Measurements from ENCODE around the gene ZNF804B. TPM values are rescaled to one million over a fixed set of nuclear protein-coding genes. Genes with fewer than 3 reads are reported as not detected.

The ZNF804B gene
- total RNA-seq, 4 donors from 2014 or later = not detected

DNA sequence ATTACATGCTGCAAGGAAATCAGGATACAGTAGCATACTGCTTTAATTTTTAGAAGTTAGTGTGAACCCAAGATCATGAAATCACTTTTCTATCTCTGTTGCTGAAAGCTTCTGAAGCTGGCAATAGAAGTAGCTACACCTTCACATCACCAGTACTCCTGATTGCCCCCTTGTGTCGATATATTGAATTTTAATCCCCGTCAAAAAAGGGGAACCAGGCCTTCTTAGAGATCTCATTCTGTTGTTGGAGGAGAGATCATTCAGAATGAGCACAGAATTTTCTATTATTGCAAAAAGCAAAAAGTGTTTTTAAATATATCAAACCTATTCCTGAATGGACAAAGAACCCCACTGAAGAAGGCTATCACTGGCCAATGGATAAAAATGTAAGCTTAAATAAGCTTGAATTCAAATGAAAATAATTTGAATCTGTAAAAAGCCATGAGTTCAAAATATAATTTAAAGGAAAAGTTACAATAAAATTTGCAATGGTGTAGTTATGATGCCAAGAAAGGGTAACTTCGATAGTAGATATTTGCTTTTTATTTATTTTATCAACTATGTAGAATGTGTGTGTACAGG lies 75.7 kb downstream of the ZNF804B start:
- TF ChIP-seq, protein P1, sequence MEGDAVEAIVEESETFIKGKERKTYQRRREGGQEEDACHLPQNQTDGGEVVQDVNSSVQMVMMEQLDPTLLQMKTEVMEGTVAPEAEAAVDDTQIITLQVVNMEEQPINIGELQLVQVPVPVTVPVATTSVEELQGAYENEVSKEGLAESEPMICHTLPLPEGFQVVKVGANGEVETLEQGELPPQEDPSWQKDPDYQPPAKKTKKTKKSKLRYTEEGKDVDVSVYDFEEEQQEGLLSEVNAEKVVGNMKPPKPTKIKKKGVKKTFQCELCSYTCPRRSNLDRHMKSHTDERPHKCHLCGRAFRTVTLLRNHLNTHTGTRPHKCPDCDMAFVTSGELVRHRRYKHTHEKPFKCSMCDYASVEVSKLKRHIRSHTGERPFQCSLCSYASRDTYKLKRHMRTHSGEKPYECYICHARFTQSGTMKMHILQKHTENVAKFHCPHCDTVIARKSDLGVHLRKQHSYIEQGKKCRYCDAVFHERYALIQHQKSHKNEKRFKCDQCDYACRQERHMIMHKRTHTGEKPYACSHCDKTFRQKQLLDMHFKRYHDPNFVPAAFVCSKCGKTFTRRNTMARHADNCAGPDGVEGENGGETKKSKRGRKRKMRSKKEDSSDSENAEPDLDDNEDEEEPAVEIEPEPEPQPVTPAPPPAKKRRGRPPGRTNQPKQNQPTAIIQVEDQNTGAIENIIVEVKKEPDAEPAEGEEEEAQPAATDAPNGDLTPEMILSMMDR (IDR thresholded peaks at IDR 0.05; ENCODE audit: low read depth) = no peak

DNA sequence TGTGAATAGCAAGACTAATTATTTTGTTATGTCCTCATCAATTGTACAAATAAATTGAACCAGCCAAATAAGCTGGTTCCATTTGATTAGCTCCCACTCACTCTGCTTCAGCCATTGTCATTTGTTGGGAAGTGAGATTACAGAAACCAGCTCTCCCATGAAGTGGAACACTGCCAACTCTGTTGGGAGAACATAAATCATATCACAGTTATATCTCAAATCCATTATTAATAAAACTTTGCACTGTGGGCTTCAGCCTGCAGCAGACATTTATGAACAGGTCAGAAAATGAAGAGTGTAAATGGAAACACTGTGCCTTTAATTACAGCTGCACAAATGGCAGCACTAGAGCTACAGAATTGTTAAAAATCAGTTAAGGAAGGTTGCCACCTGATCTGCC lies 82.7 kb downstream of the ZNF804B start:
- TF ChIP-seq, protein P1 (IDR thresholded peaks at IDR 0.05; ENCODE audit: low read depth) = no peak

DNA sequence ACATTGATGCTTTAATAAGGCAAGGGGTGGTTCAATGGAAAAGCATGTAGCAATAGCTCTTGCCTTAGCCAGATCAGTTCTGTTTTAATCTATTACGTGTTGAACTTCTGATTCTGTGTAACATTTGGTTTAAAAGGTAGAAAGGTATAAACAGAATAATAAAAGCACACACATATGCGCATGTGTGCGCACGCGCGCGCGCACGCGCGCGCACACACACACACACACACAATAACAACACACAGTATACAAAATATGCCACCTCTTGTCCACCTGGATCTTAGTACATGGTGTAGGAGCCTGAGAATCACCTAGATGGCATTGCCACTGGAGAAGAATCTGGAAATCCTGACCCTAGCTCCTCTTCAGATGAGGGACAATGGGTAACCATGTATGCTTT lies 85.6 kb downstream of the ZNF804B start:
- TF ChIP-seq, protein P1 (IDR thresholded peaks at IDR 0.05; ENCODE audit: low read depth) = no peak

DNA sequence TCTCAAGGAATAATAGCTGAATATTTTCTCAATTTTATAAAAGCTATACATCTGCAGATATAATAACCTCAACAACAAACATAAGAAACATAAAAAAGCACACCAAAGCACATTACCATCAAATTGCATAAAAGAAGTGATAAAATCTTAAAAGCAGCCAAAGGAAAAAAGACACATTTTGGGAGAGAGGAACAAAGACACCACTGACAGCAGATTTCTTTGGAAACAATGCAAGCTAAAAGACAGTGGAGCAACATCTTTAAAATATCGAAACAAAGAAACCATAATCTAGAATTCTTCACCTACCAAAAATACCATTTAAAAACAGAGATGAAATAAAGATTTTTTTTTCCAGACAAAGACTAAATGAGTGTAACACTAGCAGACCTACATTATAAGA lies 91.7 kb downstream of the ZNF804B start:
- TF ChIP-seq, protein P1 (IDR thresholded peaks at IDR 0.05; ENCODE audit: low read depth) = no peak

DNA sequence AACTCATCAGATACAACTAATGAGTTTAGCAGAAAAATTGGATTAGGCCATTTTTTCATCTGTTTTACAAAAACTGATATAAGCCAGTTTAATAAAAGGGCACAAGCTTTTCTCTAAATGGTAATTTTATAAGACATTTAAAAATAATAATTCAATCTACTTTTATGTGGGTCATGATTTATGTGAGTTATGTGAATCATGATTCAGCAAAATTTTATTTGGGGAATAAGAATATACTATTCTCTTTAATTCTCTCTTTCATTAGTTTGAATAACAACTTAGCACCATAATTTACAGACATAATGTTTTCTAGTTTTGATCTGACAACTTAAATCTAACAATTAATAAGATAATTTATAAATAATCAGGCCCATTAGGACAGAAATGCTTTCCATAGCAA lies 99.8 kb downstream of the ZNF804B start:
- TF ChIP-seq, protein P1 (IDR thresholded peaks at IDR 0.05; ENCODE audit: low read depth) = no peak

DNA sequence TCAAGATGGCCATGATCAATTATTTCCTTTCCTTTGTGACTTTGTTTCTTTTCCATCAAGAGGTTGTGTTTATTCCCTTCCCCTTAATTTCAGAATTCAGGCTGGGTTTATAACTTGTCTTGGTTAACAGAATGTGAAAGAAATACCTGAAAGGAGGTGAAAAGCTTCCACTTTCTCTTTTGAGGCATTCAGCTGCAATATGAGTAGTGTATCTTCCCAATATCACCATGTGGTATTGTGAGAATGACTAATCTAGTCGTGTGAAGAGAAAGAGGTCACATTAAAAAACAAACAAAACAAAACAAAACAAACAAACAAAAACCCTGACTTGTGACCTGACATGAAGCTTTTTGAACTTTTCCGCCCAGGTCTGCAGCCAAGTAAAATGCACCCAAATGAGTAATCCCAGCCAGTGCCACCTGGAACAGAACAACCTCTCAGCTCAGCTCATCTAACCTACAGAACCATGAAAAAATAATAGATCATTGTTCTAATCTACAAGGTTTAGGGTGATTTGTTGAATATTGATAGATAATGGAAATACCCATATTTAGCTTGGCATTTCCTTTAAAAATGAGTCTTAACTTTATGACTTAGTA lies 106.9 kb downstream of the ZNF804B start:
- TF ChIP-seq, protein P1 (IDR thresholded peaks at IDR 0.05; ENCODE audit: low read depth) = no peak

DNA sequence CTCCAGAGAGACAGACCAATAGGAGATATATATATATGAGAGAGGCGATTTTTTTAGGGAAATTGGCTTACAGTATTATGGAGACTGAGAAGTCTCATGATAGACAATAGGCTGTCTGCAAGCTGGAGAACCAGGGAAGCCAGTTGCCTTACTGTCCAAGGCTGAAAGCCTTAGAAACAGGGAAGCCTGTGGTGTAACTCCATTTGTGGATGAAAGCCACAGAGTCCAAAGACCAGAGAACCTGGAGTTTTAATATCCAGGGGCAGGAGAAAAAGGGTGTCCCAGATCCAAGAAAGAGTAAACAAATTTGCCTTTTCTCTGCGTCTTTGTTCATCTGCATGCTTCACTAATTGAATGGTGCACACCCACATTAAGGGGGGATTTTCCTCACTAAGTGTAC lies 107.7 kb downstream of the ZNF804B start:
- TF ChIP-seq, protein P1 (IDR thresholded peaks at IDR 0.05; ENCODE audit: low read depth) = no peak

Measured in subcutaneous adipose tissue (tissue), 4 donors.